ENCODE results near the gene FGF3.

The FGF3 gene

DNA sequence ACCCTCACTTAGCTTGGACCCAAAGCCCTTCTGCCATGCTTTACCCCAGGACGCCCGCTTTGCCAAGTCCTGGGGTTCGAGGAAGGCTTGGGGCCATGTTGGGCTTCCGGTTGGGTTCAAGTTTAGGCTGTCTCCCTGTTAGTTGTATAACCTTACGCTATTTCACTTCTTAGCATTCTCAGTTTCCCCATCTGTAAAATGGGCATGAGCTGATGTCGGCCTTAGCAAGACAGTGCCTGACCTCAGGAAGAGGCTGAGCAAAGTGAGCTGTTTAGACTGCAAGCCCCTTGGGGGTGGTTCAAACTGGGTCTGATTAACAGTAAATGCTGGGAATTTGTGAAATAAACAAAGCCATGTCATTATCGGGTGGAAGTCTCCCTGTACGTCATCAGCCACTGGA is 40.8 kb downstream of the FGF3 start:
- Histone ChIP-seq H3K9me3 (no peaks in the 10 kb centered on the region), H3K4me3 (ENCODE audit: low read depth, low read length) (no peak overlapping the region), H3K36me3 (no peaks in the 10 kb centered on the region), H3K4me1 (no peaks in the 10 kb centered on the region), H3K27me3 (peaks cover 59% of the 10 kb centered on the region)
- no peak for DNase-seq
- TF ChIP-seq, protein P1, sequence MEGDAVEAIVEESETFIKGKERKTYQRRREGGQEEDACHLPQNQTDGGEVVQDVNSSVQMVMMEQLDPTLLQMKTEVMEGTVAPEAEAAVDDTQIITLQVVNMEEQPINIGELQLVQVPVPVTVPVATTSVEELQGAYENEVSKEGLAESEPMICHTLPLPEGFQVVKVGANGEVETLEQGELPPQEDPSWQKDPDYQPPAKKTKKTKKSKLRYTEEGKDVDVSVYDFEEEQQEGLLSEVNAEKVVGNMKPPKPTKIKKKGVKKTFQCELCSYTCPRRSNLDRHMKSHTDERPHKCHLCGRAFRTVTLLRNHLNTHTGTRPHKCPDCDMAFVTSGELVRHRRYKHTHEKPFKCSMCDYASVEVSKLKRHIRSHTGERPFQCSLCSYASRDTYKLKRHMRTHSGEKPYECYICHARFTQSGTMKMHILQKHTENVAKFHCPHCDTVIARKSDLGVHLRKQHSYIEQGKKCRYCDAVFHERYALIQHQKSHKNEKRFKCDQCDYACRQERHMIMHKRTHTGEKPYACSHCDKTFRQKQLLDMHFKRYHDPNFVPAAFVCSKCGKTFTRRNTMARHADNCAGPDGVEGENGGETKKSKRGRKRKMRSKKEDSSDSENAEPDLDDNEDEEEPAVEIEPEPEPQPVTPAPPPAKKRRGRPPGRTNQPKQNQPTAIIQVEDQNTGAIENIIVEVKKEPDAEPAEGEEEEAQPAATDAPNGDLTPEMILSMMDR (IDR thresholded peaks at IDR 0.05; ENCODE audit: low read depth, low read length): no peak

DNA sequence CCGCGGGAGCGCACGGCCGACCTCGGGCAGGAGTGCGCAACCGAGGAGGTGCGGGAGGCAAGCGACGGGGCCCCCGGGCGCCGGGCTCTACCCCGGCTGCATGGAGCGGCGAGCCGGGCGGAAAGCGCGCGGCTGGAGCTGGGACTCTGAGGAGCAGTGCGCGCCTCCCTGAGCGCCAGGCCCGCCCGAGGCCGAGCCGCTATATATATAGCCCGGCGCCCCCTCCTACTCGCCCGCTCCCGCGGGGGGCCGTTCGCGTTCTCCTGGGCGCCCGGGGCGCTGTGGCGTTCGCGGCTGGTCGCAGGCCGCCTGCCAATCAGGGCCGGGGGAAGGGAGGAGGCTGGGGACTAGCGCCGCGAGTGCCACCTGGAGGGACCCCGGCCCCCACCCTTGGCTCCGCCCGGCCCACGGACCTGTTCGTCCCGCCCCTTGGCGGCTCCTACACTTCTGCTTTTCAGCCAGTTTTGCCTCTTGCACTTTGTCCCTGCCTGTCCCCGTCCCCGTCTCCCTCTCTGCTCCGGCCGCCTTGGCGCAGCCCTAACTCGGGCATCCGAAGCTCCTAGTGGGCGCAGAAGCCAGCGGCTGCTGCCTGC is 44.0 kb downstream of the FGF3 start, which contains the start of gene FGF4:
TSS of gene FGF4 (minus strand) at position 179 of the 593 bp plus-strand sequence. CDS start 257 bp downstream, outside the sequence.
- DNase-seq: no peak
- H3K36me3 ChIP-seq: no peaks in the 10 kb centered on the region
- no peaks in the 10 kb centered on the region for H3K4me1 ChIP-seq
- H3K4me3 ChIP-seq (ENCODE audit: low read depth, low read length): no peak within 1 kb of the TSS
- TF ChIP-seq, protein P1 (IDR thresholded peaks at IDR 0.05; ENCODE audit: low read depth, low read length): no peak
- H3K9me3 ChIP-seq: no peaks in the 10 kb centered on the region
- H3K27me3 ChIP-seq: peaks cover 75% of the 10 kb centered on the region

DNA sequence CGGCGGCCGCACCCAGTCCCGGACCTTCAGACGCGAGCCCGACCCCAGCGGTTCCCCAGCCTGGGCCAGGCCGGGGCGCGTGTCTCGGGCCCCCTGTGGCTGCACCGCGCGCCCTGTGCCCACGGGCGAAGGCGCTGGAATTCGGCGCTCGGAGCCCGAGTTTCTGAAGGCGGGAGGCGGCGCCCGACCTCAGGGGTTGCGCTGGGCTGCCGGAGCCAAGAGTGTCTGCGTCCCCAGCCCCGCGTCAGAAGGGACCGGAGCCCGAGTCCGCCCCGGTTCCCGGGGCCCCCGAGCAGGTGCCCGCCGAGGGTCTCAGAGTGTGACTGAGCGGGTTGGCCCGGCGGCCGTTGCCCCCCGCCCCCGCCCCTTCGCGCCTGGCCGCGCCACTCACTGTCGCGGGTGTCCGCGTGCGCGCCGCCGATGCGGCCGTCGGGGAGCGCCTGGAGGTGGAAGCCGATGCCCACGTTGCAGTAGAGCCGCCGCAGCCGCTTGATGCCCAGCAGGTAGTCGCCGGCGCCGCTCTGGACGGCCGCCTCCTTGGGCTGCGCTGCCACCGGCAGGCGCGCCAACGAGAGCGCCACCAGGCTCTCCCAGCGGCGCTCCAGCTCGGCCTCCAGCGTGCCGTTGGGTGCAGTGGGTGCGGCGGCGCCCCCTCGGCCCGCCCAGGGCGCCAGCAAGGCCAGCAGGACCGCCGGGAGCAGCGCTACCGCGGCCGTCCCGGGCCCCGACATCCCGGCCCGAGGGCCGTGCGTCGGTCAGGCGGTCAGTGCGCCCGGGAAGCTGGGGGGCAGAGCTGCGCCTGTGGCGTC is 44.7 kb downstream of the FGF3 start:
- Histone ChIP-seq H3K36me3 (no peaks in the 10 kb centered on the region), H3K4me3 (ENCODE audit: low read depth, low read length) (no peak overlapping the region), H3K9me3 (no peaks in the 10 kb centered on the region), H3K27me3 (peaks cover 76% of the 10 kb centered on the region), H3K4me1 (no peaks in the 10 kb centered on the region)
- no peak for DNase-seq
- TF ChIP-seq, protein P1 (IDR thresholded peaks at IDR 0.05; ENCODE audit: low read depth, low read length): no peak

DNA sequence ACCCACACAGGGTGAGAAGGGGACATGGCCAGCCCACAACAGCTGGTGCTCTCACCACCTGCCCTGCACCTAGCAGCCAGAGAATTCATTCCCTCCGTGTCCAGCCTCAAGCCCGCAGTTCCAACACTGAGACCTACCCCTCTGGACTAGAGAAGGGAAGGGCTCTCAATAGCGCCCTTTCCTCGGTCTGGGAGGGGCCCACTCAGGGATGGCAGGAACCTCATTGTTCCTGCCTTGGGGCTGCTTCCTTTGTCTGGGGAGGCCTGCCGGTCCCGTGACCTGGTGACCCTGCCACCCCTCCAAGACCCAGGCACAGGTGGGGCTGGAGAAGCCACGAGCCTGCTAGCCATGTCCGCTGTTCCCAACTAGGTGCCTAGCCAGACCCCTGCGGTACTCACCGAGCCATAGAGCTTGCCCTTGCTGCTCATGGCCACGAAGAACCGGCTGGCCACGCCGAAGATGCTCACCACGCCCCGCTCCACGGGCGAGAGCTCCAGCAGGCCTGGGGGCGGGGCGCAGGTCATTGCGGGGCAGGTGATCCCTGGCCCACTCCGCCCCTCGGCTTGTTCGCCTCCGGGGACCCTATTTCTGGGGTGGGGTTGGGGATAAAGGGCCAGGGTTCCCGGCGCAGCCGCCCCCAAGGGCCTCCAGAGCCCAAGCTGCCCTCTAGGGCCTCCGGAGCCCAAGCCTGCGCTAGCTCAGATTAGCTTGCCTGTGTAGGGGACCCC is 45.4 kb downstream of the FGF3 start:
- TF ChIP-seq, protein P1 (IDR thresholded peaks at IDR 0.05; ENCODE audit: low read depth, low read length): no peak
- Histone ChIP-seq H3K4me3 (ENCODE audit: low read depth, low read length) (no peak overlapping the region), H3K9me3 (no peaks in the 10 kb centered on the region), H3K4me1 (no peaks in the 10 kb centered on the region), H3K27me3 (peaks cover 76% of the 10 kb centered on the region), H3K36me3 (no peaks in the 10 kb centered on the region)
- DNase-seq: no peak

DNA sequence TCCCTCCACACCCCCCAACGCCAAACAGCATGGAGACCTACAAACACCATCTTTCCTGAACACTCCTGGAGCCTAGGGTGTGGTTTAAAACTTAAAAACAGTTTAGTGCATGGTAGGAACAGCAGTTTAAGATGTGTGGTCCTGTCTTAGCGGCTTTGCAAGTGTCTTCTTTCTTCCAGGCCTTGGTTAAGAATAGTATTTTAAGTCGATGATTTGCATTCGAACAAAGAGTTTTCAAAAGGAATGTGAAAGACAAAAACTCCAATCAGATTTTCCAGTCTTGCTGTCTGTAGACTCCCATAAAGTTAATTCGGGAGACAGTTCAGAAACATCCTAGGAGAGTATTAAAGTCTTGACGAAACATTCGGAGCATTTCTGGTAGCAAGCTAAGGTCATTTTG is 47.8 kb downstream of the FGF3 start:
- DNase-seq: no peak
- H3K4me3 ChIP-seq (ENCODE audit: low read depth, low read length): no peak overlapping the region
- peaks cover 70% of the 10 kb centered on the region for H3K27me3 ChIP-seq
- H3K9me3 ChIP-seq: no peaks in the 10 kb centered on the region
- no peaks in the 10 kb centered on the region for H3K36me3 ChIP-seq
- TF ChIP-seq, protein P1 (IDR thresholded peaks at IDR 0.05; ENCODE audit: low read depth, low read length): no peak
- H3K4me1 ChIP-seq: no peaks in the 10 kb centered on the region

Data from BE2C (cell line).